Neural cell (in vitro differentiated cells): ENCODE measurements around the gene LSM14B. TPM values are rescaled to one million over a fixed set of nuclear protein-coding genes. Genes with fewer than 3 reads are reported as not detected.

Source experiments
- H2AFZ ChIP-seq: fragments of 200-600, 300-800 bp; sonication (generic), shearing (Covaris generic); 2 replicates; pipeline ENCODE4 v1.6.0; 2014; ENCODE audit warnings: low read depth, mild to moderate bottlenecking, antibody characterized with exemption, low read length, moderate library complexity
- H3F3A ChIP-seq: fragments of 200-600 bp; shearing (Covaris generic); 2 replicates; pipeline ENCODE4 v1.6.1; 2016; ENCODE audit warnings: mild to moderate bottlenecking, moderate library complexity, mixed read lengths, antibody characterized with exemption, low read length; ENCODE audit not compliant: insufficient read depth, poor library complexity, severe bottlenecking
- H3K27ac ChIP-seq: fragments of 200-600, 300-800 bp; sonication (generic), shearing (Covaris generic); 2 replicates; pipeline ENCODE4 v1.5.1; 2014; ENCODE audit warnings: mild to moderate bottlenecking, low read length, moderate library complexity
- H3K27me3 ChIP-seq: fragments of 300-800, 200-600 bp; sonication (generic), shearing (Covaris generic); 2 replicates; pipeline ENCODE4 v1.6.0; 2014; ENCODE audit warnings: mild to moderate bottlenecking, low read depth, low read length, moderate library complexity; ENCODE audit not compliant: insufficient read depth
- H3K36me3 ChIP-seq: fragments of 300-800, 200-600 bp; sonication (generic), shearing (Covaris generic); 2 replicates; pipeline ENCODE4 v1.5.1; 2014; ENCODE audit warnings: mild to moderate bottlenecking, antibody characterized with exemption, low read length, moderate library complexity; ENCODE audit not compliant: insufficient read depth
- H3K4me2 ChIP-seq: fragments of 300-800, 200-600 bp; sonication (generic), shearing (Covaris generic); 2 replicates; pipeline ENCODE4 v1.6.0; 2014; ENCODE audit warnings: mild to moderate bottlenecking, low read length
- H3K4me3 ChIP-seq: fragments of 300-800, 200-600 bp; sonication (generic), shearing (Covaris generic); 2 replicates; pipeline ENCODE4 v1.5.1; 2014; ENCODE audit warnings: mild to moderate bottlenecking, low read length, moderate library complexity
- H3K79me2 ChIP-seq: fragments of 200-600 bp; shearing (Covaris generic); replicated peaks from 2 replicates; pipeline ENCODE4 v1.6.0; 2014; ENCODE audit warnings: mild to moderate bottlenecking, low read length, moderate library complexity; ENCODE audit not compliant: insufficient read depth
- H3K9ac ChIP-seq: fragments of 300-800, 200-600 bp; sonication (generic), shearing (Covaris generic); 2 replicates; pipeline ENCODE4 v1.6.1; 2016; ENCODE audit warnings: mild to moderate bottlenecking, low read length, mixed read lengths
- H3K9me2 ChIP-seq: fragments of 200-600 bp; shearing (Covaris generic); 2 replicates; pipeline ENCODE4 v1.6.1; 2016; ENCODE audit warnings: mild to moderate bottlenecking, low read length, mixed read lengths; ENCODE audit not compliant: insufficient read depth
- H3K9me3 ChIP-seq: fragments of 200-600, 300-800 bp; sonication (generic), shearing (Covaris generic); 2 replicates; pipeline ENCODE4 v1.6.1; 2016; ENCODE audit warnings: mild to moderate bottlenecking, mixed run types, low read length, moderate library complexity, mixed read lengths
- H4K20me1 ChIP-seq: fragments of 200-600 bp; shearing (Covaris generic); 2 replicates; pipeline ENCODE4 v1.6.1; 2016; ENCODE audit warnings: mild to moderate bottlenecking, mixed run types; ENCODE audit not compliant: insufficient read depth
- CTCF ChIP-seq: fragments of 450-650 bp; IDR thresholded peaks from 2 replicates; pipeline ENCODE4 v1.5.1; 2014; ENCODE audit warnings: antibody characterized with exemption, mild to moderate bottlenecking, moderate library complexity; ENCODE audit not compliant: poor library complexity, severe bottlenecking
- EP300 ChIP-seq: fragments of 450-650 bp; conservative IDR thresholded peaks from 2 replicates; pipeline ENCODE4 v1.6.1; 2014; ENCODE audit warnings: antibody characterized with exemption, mild to moderate bottlenecking, moderate library complexity; ENCODE audit not compliant: poor library complexity, severe bottlenecking
- EZH2 ChIP-seq: fragments of 200-600, 300-800 bp; shearing (Covaris generic), sonication (generic); IDR thresholded peaks from 2 replicates; pipeline ENCODE4 v1.6.1; 2014; ENCODE audit warnings: antibody characterized with exemption, low read length, borderline replicate concordance, mild to moderate bottlenecking; ENCODE audit not compliant: insufficient read depth, poor library complexity, severe bottlenecking
- POLR2AphosphoS5 ChIP-seq: IDR thresholded peaks from 2 replicates; pipeline ENCODE4 v1.6.1; 2012
- RAD21 ChIP-seq: fragments of 450-650 bp; conservative IDR thresholded peaks from 2 replicates; pipeline ENCODE4 v1.6.1; 2014; ENCODE audit warnings: antibody characterized with exemption, mild to moderate bottlenecking, moderate library complexity
- SMC3 ChIP-seq: fragments of 450-650 bp; conservative IDR thresholded peaks from 2 replicates; pipeline ENCODE4 v1.6.1; 2014; ENCODE audit warnings: antibody characterized with exemption, mild to moderate bottlenecking, moderate library complexity; ENCODE audit not compliant: poor library complexity
- polyA plus RNA-seq: library from polyadenylated mRNA; depleted of rRNA; stranded (reverse); fragments of >200 nt; gene quantifications from 2 replicates; pipeline ENCODE4 v1.2.3, GENCODE V29; 2014
- TF ChIP-seq, protein P1 (sequence below): IDR thresholded peaks from 2 replicates; pipeline ENCODE4 v1.6.1; 2012; ENCODE audit warnings: borderline replicate concordance

Gene LSM14B
- polyA plus RNA-seq, 1 donor from 2014 or later = 213 TPM

DNA sequence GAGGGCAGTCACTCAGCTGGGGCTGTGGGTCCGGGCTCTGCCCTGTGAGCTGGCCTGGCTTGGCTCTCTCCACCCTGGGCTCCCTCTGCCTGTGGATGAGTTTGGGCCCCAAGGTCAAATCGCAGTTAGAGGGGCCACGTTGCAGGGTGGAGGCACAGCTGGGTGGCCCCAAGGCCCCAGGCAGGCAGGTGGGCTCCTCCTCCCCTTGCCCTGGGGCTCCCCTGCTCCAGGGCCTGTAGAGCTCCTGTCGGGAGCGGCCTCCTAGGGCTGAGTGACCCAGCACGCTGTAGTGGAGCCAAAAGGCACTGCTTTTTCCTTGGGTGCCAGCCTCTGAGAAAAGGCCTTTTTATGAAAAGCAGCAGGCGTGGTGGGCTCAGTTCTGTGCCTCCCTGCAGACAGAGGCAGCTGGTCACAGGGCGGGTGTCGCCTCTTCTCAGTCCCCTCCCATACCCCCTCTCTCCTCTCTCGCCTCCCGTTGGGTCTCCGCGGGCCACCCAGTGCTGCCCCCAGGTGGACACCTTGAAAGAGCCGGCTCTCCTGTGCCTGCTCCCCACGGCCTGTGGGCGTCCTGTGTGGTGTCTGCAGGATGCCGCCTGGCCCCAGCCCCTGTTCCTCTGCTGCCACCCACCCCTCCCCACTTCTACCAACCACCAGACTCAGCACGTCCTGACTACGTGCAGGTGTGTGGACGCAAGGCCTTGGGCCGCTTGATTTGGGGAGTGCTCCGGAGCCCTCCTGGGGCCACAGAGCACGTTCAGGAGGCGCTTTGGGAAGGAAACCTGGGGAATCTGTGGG lies 34.5 kb downstream of the LSM14B start:
- Histone ChIP-seq H3K4me3 (no peak overlapping the region), H2AFZ (no peak overlapping the region), H3K9ac (no peak overlapping the region), H3K36me3 (no peaks in the 10 kb centered on the region), H3F3A (no peaks in the 10 kb centered on the region), H3K27ac (no peak overlapping the region), H3K9me2 (no peaks in the 10 kb centered on the region), H3K9me3 (no peaks in the 10 kb centered on the region), H3K79me2 (peaks cover 61% of the 10 kb centered on the region), H3K4me2 (no peak overlapping the region), H4K20me1 (peaks cover 17% of the 10 kb centered on the region), H3K27me3 (no peaks in the 10 kb centered on the region)
- TF ChIP-seq, protein P1, sequence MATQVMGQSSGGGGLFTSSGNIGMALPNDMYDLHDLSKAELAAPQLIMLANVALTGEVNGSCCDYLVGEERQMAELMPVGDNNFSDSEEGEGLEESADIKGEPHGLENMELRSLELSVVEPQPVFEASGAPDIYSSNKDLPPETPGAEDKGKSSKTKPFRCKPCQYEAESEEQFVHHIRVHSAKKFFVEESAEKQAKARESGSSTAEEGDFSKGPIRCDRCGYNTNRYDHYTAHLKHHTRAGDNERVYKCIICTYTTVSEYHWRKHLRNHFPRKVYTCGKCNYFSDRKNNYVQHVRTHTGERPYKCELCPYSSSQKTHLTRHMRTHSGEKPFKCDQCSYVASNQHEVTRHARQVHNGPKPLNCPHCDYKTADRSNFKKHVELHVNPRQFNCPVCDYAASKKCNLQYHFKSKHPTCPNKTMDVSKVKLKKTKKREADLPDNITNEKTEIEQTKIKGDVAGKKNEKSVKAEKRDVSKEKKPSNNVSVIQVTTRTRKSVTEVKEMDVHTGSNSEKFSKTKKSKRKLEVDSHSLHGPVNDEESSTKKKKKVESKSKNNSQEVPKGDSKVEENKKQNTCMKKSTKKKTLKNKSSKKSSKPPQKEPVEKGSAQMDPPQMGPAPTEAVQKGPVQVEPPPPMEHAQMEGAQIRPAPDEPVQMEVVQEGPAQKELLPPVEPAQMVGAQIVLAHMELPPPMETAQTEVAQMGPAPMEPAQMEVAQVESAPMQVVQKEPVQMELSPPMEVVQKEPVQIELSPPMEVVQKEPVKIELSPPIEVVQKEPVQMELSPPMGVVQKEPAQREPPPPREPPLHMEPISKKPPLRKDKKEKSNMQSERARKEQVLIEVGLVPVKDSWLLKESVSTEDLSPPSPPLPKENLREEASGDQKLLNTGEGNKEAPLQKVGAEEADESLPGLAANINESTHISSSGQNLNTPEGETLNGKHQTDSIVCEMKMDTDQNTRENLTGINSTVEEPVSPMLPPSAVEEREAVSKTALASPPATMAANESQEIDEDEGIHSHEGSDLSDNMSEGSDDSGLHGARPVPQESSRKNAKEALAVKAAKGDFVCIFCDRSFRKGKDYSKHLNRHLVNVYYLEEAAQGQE = no peak
- TF ChIP-seq CTCF (peak; percentile 52), RAD21 (peak; percentile 40), SMC3 (peak; percentile 56)

DNA sequence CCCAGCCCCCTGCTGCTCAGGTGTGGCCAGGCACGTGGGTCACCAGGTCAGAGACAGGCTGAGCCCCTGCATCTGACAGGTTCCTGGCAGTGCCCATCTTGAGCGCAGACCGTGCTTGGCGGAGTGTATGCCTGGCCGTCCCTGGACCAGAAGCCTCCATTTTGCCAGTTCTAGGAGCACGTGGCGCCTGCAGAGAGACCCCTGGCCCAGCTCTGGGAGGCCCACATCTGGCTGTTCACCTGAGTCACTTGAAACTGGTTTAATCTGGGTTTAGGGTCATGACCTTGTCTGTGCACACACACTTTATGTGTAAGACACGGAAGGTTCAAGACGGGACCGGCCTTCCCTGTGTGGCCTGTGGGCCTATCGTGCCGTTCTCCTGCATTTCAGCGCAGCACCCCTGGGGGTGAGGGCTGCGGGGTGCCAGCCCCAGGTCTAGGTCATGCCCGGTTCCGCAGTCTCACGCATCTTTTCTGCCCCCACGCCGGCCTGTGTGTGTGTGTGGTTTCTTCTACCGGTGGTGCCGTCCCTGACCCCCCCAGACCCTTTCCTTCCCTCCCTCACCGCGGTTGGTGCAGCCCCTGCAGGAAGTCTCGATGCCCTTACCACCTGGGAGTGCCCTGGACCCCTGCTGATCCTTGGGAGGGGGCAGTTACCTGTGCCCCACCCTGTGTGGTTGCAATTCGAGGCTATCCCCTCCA lies 35.3 kb downstream of the LSM14B start:
- Histone ChIP-seq H3K4me3 (no peak overlapping the region), H4K20me1 (peaks cover 17% of the 10 kb centered on the region), H3F3A (no peaks in the 10 kb centered on the region), H3K27ac (no peak overlapping the region), H3K36me3 (no peaks in the 10 kb centered on the region), H3K9me2 (no peaks in the 10 kb centered on the region), H3K9me3 (no peaks in the 10 kb centered on the region), H2AFZ (no peak overlapping the region), H3K9ac (no peak overlapping the region), H3K27me3 (no peaks in the 10 kb centered on the region), H3K79me2 (peaks cover 53% of the 10 kb centered on the region), H3K4me2 (no peak overlapping the region)
- TF ChIP-seq CTCF (no peak), SMC3 (no peak), EP300 (no peak), POLR2AphosphoS5 (no peak), EZH2 (no peak)
- TF ChIP-seq, protein P1 = no peak
